ENCODE data around the gene SETD1B. TPM values are rescaled to one million over a fixed set of nuclear protein-coding genes. Genes with fewer than 3 reads are reported as not detected.

The SETD1B gene
- total and polyA plus RNA-seq, 2 donors (not counting 1 experiment from before 2014, with no cell fraction given), result 1.2 to 3.5 TPM

GRCh38 chr12:121871467-121871866 lies 67.7 kb downstream of the SETD1B start:
- no peak for DNase-seq (ENCODE audit: low read depth in 2 of 2)
- TF ChIP-seq EZH2 (IDR thresholded peaks at IDR 0.05; ENCODE audit: low read length, missing control alignments), result no peak
- TF ChIP-seq CTCF (conservative IDR thresholded peaks at IDR 0.05 in 1 of 2, IDR thresholded peaks at IDR 0.05 in 1 of 2; ENCODE audit: low read depth in 1 of 2, low read length in 2 of 2), result no peak
- peaks cover 6% of the 10 kb centered on the region for H3K4me1 ChIP-seq (ENCODE audit: control insufficient read depth, extremely low read depth, insufficient read depth, low read length)
- no peak overlapping the region for H3K27ac ChIP-seq (ENCODE audit: insufficient read depth, low read length)
- H3K79me2 ChIP-seq (ENCODE audit: control insufficient read depth, insufficient read depth, low read length), result no peaks in the 10 kb centered on the region
- H3K9ac ChIP-seq (ENCODE audit: insufficient read depth, low read length), result no peak overlapping the region
- no peaks in the 10 kb centered on the region for H3K36me3 ChIP-seq (ENCODE audit: control insufficient read depth, insufficient read depth, low read length)
- no peak overlapping the region for H3K4me3 ChIP-seq (replicated peaks in 1 of 4; ENCODE audit: control extremely low read depth in 1 of 4, insufficient read depth in 1 of 4, low read depth in 3 of 4, low read length in 4 of 4)
- no peaks in the 10 kb centered on the region for H4K20me1 ChIP-seq (ENCODE audit: control insufficient read depth, extremely low read depth, insufficient read depth, low read length)
- H3K27me3 ChIP-seq (ENCODE audit: control insufficient read depth, insufficient read depth, low read length), result no peaks in the 10 kb centered on the region
- H3K4me2 ChIP-seq (ENCODE audit: extremely low read depth, insufficient read depth, low read length), result no peak overlapping the region
- H3K9me3 ChIP-seq (ENCODE audit: control insufficient read depth, insufficient read depth, low read depth, low read length), result no peaks in the 10 kb centered on the region
- H2AFZ ChIP-seq (ENCODE audit: low read length), result no peak overlapping the region

- Histone ChIP-seq H3K27ac (ENCODE audit: insufficient read depth, low read length) (peak overlapping the region; percentile 27), H3K9ac (ENCODE audit: insufficient read depth, low read length) (no peak overlapping the region), H3K4me3 (replicated peaks in 1 of 4; ENCODE audit: control extremely low read depth in 1 of 4, insufficient read depth in 1 of 4, low read depth in 3 of 4, low read length in 4 of 4) (peak overlapping the region in 2 of 4 experiments; percentile 19 to 26), H3K4me1 (ENCODE audit: control insufficient read depth, extremely low read depth, insufficient read depth, low read length) (peaks cover 6% of the 10 kb centered on the region), H3K9me3 (ENCODE audit: control insufficient read depth, insufficient read depth, low read depth, low read length) (no peaks in the 10 kb centered on the region), H3K4me2 (ENCODE audit: extremely low read depth, insufficient read depth, low read length) (peak overlapping the region; percentile 2), H2AFZ (ENCODE audit: low read length) (peak overlapping the region; percentile 48), H3K36me3 (ENCODE audit: control insufficient read depth, insufficient read depth, low read length) (no peaks in the 10 kb centered on the region), H3K79me2 (ENCODE audit: control insufficient read depth, insufficient read depth, low read length) (no peaks in the 10 kb centered on the region), H4K20me1 (ENCODE audit: control insufficient read depth, extremely low read depth, insufficient read depth, low read length) (no peaks in the 10 kb centered on the region), H3K27me3 (ENCODE audit: control insufficient read depth, insufficient read depth, low read length) (no peaks in the 10 kb centered on the region)
- DNase-seq (ENCODE audit: low read depth in 2 of 2), result peak; percentile 95 to 98
- TF ChIP-seq CTCF (conservative IDR thresholded peaks at IDR 0.05 in 1 of 2, IDR thresholded peaks at IDR 0.05 in 1 of 2; ENCODE audit: low read depth in 1 of 2, low read length in 2 of 2) (no peak), EZH2 (IDR thresholded peaks at IDR 0.05; ENCODE audit: low read length, missing control alignments) (no peak)
Measured at GRCh38 chr12:121872546-121873215, 68.9 kb downstream of the SETD1B start.

- H3K9me3 ChIP-seq (ENCODE audit: control insufficient read depth, insufficient read depth, low read depth, low read length), result no peaks in the 10 kb centered on the region
- no peak overlapping the region for H3K9ac ChIP-seq (ENCODE audit: insufficient read depth, low read length)
- peaks cover 6% of the 10 kb centered on the region for H3K4me1 ChIP-seq (ENCODE audit: control insufficient read depth, extremely low read depth, insufficient read depth, low read length)
- H3K4me2 ChIP-seq (ENCODE audit: extremely low read depth, insufficient read depth, low read length), result peak overlapping the region; percentile 2
- DNase-seq (ENCODE audit: low read depth in 2 of 2), result peak in 1 of 2 donors; percentile 40
- H3K4me3 ChIP-seq (replicated peaks in 1 of 4; ENCODE audit: control extremely low read depth in 1 of 4, insufficient read depth in 1 of 4, low read depth in 3 of 4, low read length in 4 of 4), result no peak overlapping the region
- peak overlapping the region; percentile 27 for H3K27ac ChIP-seq (ENCODE audit: insufficient read depth, low read length)
- H4K20me1 ChIP-seq (ENCODE audit: control insufficient read depth, extremely low read depth, insufficient read depth, low read length), result no peaks in the 10 kb centered on the region
- H3K27me3 ChIP-seq (ENCODE audit: control insufficient read depth, insufficient read depth, low read length), result no peaks in the 10 kb centered on the region
- no peak for TF ChIP-seq CTCF (conservative IDR thresholded peaks at IDR 0.05 in 1 of 2, IDR thresholded peaks at IDR 0.05 in 1 of 2; ENCODE audit: low read depth in 1 of 2, low read length in 2 of 2)
- TF ChIP-seq EZH2 (IDR thresholded peaks at IDR 0.05; ENCODE audit: low read length, missing control alignments), result no peak
- no peaks in the 10 kb centered on the region for H3K79me2 ChIP-seq (ENCODE audit: control insufficient read depth, insufficient read depth, low read length)
- no peaks in the 10 kb centered on the region for H3K36me3 ChIP-seq (ENCODE audit: control insufficient read depth, insufficient read depth, low read length)
- H2AFZ ChIP-seq (ENCODE audit: low read length), result peak overlapping the region; percentile 48
Measured at GRCh38 chr12:121873216-121873569, 69.4 kb downstream of the SETD1B start.

Data from fibroblast of lung (primary cell).